AG04450 (cell line): ENCODE measurements around the gene WNT7B. TPM values are rescaled to one million over a fixed set of nuclear protein-coding genes. Genes with fewer than 3 reads are reported as not detected.

ENCODE experiments used
- CTCF ChIA-PET: fragments of 300-600, 350-600 bp; formaldehyde crosslinking; extraction: SDS; loops from one replicate; lab custom pipeline; 2022; ENCODE audit warnings: antibody characterized with exemption, inconsistent platforms; lab: Charles Lee
- POLR2A ChIA-PET: fragments of 350-600 bp; formaldehyde crosslinking; extraction: SDS; loops from one replicate; lab custom pipeline; 2021; ENCODE audit warnings: antibody characterized with exemption, inconsistent platforms; lab: Yijun Ruan, JAX
- DNase-seq: peaks from one replicate; pipeline ENCODE4 v3.0.0-alpha.2; 2011; ENCODE audit warnings: low read depth, low spot score
- H3K27ac ChIP-seq: one replicate; pipeline ENCODE4 v1.5.1; 2012; ENCODE audit warnings: low read depth, low read length, control low read depth
- H3K27me3 ChIP-seq: one replicate; pipeline ENCODE4 v1.6.0; 2012; ENCODE audit warnings: low read length; ENCODE audit not compliant: control insufficient read depth, insufficient read depth
- H3K4me3 ChIP-seq: 2 replicates; pipeline ENCODE4 v1.5.1; 2011; ENCODE audit warnings: mild to moderate bottlenecking, low read depth, low read length, control low read depth
- H3K9me3 ChIP-seq: 2 replicates; pipeline ENCODE4 v1.5.1; 2012; ENCODE audit warnings: low read length; ENCODE audit not compliant: control insufficient read depth, insufficient read depth
- CTCF ChIP-seq: IDR thresholded peaks from 2 replicates; pipeline ENCODE4 v1.5.1; 2011; ENCODE audit warnings: low read depth, low read length, control low read depth, inconsistent platforms
- polyA plus RNA-seq: library from polyadenylated mRNA; depleted of rRNA; stranded (reverse); fragments of >200 nt; gene quantifications from 2 replicates; pipeline ENCODE4 v1.2.3, GENCODE V29; 2011

WNT7B gene
- polyA plus RNA-seq, 1 experiment, result 0.56 TPM

DNA sequence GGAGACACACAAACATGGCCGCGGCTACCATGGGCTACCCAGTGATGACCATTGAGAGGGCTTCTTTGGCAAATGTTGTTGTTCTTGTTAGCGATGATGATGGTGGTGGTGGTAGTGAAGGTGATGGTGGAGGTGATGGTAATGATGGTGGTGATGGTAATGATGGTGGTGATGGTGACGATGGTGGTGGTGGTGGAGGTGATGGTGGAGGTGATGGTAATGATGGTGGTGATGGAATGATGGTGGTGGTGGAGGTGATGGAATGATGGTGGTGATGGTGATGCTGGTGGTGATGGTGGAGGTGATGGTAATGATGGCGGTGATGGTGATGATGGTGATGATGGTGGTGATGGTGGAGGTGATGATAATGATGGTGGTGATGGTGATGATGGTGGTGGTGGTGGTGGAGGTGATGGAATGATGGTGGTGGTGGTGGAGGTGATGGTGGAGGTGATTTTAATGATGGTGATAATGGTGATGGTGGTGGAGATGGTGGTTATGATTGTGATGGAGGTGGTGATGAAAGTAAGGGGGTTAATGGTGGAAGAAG, 16.3 kb upstream of the WNT7B start:
- Histone ChIP-seq H3K27ac (no peak overlapping the region), H3K4me3 (no peak overlapping the region), H3K27me3 (peaks cover 11% of the 10 kb centered on the region), H3K9me3 (peaks cover 4% of the 10 kb centered on the region; the same call in 1 of the 2 replicates)
- no peak for DNase-seq
- no peak for TF ChIP-seq CTCF
- CTCF ChIA-PET, result no interaction called here
- POLR2A ChIA-PET, result no interaction called here

GRCh38 chr22:45992737-45993136, 15.8 kb upstream of the WNT7B start:
- ChIA-PET CTCF (no interaction called here), POLR2A (no interaction called here)
- Histone ChIP-seq H3K9me3 (peaks cover 9% of the 10 kb centered on the region), H3K27ac (no peak overlapping the region), H3K4me3 (no peak overlapping the region), H3K27me3 (peaks cover 13% of the 10 kb centered on the region)
- TF ChIP-seq CTCF, result no peak
- DNase-seq, result no peak

- ChIA-PET POLR2A (no interaction called here), CTCF (interaction anchor here (2.0 kb wide), 1 partner anchor 15 kb away, joined by 7 read pairs; no protein-coding TSS in a partner anchor)
- H3K9me3 ChIP-seq, result peaks cover 25% of the 10 kb centered on the region
- no peak for DNase-seq
- no peak overlapping the region for H3K4me3 ChIP-seq
- H3K27me3 ChIP-seq, result peaks cover 17% of the 10 kb centered on the region
- TF ChIP-seq CTCF, result no peak
- no peak overlapping the region for H3K27ac ChIP-seq
Observed at GRCh38 chr22:45991098-45991497, 14.1 kb upstream of the WNT7B start.

DNA sequence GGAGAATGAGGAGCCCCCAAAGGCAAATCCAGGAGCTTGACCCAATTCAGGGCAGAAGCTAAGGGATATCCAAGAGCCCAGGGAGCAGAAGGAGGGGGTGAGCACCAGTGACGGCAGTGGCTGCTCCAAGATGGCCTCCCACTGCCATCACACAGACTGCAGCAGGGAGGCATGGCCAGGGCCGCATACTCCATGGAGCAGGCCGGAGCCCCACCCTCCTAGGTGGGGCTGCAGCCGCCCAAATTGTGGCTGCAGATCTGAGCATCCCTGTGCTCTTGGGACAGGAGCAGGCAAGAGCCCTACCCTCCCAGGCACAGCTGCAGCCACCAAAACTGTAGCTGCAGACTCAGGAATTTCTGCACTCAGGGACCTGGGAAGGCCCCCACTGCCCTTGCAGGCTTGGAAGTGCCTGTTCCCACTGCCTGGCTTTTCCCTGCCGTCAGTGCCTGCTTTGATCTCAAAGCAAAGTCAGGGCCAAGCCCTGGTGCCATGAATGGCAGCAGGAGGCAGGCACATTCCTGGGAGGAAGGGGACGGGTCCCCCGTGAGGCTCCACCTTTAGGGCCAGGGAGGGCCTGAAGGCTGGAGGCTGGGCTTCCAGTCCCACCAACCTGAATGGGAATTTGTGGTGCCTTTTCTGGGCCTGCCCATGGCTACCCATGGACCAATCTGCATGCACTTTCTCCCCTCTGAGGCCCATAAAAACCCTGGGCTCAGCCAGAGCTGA, 10.3 kb upstream of the WNT7B start:
- CTCF ChIA-PET, result no interaction called here
- Histone ChIP-seq H3K9me3 (peaks cover 39% of the 10 kb centered on the region), H3K27me3 (peaks cover 33% of the 10 kb centered on the region), H3K4me3 (no peak overlapping the region), H3K27ac (no peak overlapping the region)
- POLR2A ChIA-PET, result interaction anchor here (1.0 kb wide), 1 partner anchor 10 kb away, joined by 3 read pairs; no protein-coding TSS in a partner anchor
- TF ChIP-seq CTCF, result no peak
- DNase-seq, result no peak

DNA sequence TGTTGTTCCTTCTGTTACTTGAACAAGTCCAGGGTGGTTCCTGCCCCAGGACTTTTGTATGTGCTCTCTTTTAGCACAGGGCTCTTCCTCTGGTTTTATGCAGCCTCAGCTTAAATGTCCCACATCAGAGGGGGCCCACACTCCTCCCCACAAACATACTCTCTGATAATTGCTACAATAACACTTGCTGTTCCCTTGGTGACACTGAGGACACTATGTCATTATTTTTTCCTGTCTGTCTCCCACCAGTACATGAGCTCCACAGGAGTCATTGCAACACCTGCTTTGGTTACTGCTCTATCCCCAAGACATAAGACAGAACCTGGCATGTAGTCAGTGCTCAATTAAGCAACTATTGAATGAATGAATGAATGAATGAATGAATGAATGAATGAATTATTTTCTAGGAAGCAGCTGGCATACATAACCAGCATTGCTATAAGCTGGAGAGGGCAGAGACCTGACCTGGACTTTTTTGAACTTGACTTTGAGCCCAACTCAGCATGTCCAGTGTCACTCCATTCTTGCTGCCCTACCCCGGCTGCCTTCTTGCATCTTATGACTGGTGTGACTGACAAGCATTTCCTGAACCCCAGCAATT, 7.5 kb upstream of the WNT7B start:
- Histone ChIP-seq H3K4me3 (no peak overlapping the region), H3K27me3 (peaks cover 25% of the 10 kb centered on the region), H3K27ac (no peak overlapping the region), H3K9me3 (peaks cover 39% of the 10 kb centered on the region)
- TF ChIP-seq CTCF, result no peak
- POLR2A ChIA-PET, result no interaction called here
- DNase-seq, result no peak
- CTCF ChIA-PET, result interaction anchor here (1.0 to 2.3 kb wide), 3 partner anchors 10 to 407 kb away, joined by 4 to 10 read pairs (median 4); no protein-coding TSS in a partner anchor
